LNCAP (cell line): ENCODE data around the gene ITGB8.

Experiments used
- TF ChIP-seq, protein P1 (sequence below): fragments of 450-650 bp; IDR thresholded peaks from 2 replicates; pipeline ENCODE4 v1.5.1; 2017; ENCODE audit warnings: mild to moderate bottlenecking

Gene ITGB8

DNA sequence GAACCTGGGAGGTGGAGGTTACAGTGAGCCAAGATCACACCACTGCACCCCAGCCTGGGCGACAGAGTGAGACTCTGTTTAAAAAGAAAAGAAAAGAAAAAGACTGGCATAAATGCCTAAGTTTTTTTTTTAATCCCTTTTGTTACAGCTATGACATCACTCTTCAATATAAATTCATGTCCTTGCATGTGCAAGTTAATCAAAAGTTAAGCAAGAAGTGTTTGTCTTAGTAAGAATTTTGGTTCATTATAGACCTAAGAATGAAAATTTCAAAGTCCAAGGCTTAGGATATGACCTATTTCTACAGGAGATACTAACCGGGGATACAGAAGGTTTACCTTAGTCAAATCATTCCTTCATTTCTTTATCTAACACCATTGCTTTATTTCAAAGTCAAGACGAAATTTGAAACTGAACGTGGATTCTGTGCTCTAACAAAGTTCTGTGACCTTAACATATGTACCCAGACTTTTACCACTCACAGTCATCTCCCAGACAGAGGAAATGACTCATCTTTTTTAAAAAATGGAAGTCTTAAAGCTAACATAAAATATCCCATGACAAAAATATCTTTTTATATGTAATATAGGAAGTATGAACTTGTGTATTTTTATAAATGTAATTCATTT is 29.3 kb upstream of the ITGB8 start:
- TF ChIP-seq, protein P1, sequence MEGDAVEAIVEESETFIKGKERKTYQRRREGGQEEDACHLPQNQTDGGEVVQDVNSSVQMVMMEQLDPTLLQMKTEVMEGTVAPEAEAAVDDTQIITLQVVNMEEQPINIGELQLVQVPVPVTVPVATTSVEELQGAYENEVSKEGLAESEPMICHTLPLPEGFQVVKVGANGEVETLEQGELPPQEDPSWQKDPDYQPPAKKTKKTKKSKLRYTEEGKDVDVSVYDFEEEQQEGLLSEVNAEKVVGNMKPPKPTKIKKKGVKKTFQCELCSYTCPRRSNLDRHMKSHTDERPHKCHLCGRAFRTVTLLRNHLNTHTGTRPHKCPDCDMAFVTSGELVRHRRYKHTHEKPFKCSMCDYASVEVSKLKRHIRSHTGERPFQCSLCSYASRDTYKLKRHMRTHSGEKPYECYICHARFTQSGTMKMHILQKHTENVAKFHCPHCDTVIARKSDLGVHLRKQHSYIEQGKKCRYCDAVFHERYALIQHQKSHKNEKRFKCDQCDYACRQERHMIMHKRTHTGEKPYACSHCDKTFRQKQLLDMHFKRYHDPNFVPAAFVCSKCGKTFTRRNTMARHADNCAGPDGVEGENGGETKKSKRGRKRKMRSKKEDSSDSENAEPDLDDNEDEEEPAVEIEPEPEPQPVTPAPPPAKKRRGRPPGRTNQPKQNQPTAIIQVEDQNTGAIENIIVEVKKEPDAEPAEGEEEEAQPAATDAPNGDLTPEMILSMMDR = no peak

DNA sequence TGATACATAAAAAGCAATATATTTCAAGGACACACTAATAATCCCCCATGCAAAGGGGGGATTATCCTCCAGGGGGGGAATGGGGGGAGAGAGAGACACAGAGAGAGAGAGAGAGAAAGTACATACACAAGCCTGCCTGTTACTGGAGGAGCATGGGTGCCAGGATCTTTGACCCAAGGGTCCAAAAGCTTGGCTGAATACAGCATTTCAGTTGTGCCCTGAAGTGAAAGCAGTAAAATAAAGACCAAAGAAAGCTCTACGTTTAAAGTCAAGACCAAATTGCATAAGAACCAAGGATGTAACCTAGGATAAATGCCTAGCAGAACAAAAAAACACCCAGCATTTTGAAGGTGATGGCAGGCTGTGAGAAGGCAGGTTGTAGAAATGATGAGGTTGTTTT is 27.8 kb upstream of the ITGB8 start:
- TF ChIP-seq, protein P1 = no peak

DNA sequence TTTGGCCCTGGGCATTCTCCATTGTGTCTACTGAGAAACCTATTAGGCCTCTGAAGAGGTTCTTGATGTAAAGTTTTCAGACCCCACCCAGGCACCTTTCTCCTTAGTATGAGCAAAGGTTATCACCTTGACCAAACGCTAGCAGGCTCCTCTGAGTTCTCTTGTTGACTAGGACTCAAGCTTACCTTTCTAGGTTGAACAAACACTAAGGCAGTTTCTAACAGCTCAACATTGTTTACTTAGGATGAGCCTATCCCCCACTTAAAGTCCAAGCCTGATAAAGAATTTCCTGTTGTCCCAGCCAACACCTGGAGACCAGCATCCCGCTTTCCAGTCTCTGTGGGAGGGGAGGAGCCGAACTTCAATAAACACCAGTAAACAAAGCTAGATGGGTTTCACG is 26.3 kb upstream of the ITGB8 start:
- TF ChIP-seq, protein P1 = no peak

DNA sequence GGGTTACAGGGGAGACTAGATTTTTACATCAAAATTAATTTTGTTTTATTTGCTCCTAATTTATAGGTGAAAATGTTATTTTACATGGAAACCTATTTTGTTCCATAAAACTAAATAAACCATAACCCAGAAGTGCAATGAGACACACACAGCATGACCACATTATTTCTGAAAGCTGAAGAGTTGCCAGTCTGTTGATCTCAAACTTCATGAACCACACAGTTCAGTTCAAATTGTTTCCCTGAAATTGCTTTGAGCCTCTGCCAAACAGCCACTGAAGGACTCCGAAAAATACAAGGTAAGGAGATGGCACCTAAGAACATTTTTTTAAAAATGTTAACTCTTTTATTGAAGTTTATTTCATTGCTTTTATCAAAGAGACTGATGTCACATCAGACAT is 25.0 kb upstream of the ITGB8 start:
- TF ChIP-seq, protein P1 = no peak

DNA sequence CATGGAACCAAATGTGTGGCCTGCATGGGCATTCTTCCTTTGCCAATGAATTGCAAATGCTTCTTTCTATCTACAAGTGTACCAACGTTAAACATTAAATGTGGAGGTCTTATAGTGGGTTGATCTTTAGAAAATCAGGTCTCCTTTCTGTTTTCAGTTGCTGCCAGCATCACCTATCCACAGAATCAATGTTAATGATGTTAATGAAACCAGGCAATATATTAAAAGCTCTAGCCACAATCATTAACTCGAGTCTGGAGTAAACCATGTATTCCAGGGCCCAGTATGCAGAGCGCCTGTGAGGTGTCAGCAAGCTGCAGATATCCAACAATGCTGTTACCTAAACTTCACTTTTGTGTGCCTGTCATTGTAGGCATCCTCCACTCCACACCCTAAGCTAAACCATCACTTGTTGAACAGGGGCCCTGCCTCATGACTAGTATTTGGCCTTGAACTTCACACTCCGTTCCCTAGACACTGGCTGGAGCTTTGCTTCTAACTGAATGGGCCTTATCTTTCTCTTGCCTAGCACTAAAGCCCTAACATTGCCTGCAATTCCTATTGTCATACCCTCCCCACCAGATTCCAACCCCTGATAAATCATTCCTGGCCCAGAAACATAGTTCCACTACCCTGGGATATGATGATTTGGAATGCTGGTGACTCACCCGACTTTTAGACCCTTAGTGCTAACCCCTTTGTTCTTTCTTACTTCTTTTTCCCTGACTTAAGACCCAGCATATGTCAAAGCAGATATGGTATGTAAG is 24.3 kb upstream of the ITGB8 start:
- TF ChIP-seq, protein P1 = no peak

DNA sequence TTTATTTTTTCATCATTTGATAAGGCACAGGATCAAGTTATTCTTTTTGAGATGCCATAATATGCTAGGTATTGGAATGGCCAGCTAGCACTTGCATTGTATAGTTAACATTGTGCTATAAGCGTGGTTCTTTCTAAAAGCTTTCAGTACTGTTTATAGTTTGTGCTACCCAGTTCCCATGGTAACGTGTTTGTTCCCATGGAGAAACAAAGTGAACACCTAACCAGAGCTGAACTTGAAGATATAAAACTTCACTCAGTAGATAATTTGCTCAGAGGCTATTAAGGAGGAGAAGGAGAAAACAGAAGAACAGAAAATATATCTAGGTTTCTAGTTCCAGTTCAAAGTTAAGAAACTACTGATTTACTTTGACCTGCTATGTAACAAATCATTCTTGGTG is 23.6 kb upstream of the ITGB8 start:
- TF ChIP-seq, protein P1 = no peak

DNA sequence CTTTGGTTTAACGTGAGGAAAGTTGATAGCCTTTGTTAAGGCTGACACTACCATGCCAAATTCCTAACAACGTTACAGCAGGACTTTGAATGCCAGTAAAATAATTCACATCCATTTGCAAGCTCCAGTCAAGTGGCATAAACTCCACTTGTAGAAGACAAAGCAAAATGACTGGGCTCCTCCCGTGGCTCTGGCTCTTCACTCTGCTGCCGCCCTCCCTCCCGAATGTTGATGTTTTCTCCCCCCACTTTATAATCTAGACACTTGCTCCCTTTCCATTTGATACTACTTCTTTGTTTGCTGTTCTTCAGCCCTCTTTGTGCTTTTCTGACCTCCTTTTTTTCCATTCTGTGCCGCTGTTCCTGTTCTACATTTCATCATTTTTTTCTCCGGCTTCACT is 22.8 kb upstream of the ITGB8 start:
- TF ChIP-seq, protein P1 = no peak
